SU-DHL-6 (cell line): ENCODE results near the gene TRIP10.

Experiments
- EZH2phosphoT487 ChIP-seq: fragments of 200-600 bp; sonication (generic), shearing (Covaris generic); conservative IDR thresholded peaks from 2 replicates; pipeline ENCODE4 v1.6.1; 2018; ENCODE audit warnings: mild to moderate bottlenecking, antibody characterized with exemption, low read length, moderate library complexity, mixed read lengths
- TF ChIP-seq, protein P1 (sequence below): fragments of 200-600 bp; sonication (generic); IDR thresholded peaks from one replicate; pipeline ENCODE4 v1.5.1; 2017; ENCODE audit warnings: antibody characterized with exemption, mild to moderate bottlenecking, low read length, moderate library complexity; ENCODE audit not compliant: insufficient read depth, poor library complexity, severe bottlenecking

GRCh38 chr19:6767357-6768235 lies 28.1 kb downstream of the TRIP10 start, which contains the start of gene SH2D3A:
- TF ChIP-seq, protein P1, sequence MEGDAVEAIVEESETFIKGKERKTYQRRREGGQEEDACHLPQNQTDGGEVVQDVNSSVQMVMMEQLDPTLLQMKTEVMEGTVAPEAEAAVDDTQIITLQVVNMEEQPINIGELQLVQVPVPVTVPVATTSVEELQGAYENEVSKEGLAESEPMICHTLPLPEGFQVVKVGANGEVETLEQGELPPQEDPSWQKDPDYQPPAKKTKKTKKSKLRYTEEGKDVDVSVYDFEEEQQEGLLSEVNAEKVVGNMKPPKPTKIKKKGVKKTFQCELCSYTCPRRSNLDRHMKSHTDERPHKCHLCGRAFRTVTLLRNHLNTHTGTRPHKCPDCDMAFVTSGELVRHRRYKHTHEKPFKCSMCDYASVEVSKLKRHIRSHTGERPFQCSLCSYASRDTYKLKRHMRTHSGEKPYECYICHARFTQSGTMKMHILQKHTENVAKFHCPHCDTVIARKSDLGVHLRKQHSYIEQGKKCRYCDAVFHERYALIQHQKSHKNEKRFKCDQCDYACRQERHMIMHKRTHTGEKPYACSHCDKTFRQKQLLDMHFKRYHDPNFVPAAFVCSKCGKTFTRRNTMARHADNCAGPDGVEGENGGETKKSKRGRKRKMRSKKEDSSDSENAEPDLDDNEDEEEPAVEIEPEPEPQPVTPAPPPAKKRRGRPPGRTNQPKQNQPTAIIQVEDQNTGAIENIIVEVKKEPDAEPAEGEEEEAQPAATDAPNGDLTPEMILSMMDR = no peak
- TF ChIP-seq EZH2phosphoT487 = no peak
